Keratinocyte (primary cell): ENCODE measurements around the gene G6PD.

Experiments used
- EZH2 ChIP-seq: IDR thresholded peaks from one replicate; pipeline ENCODE4 v1.6.1; 2012; ENCODE audit warnings: inconsistent platforms, mild to moderate bottlenecking, low read length, moderate library complexity
- TF ChIP-seq, protein P1 (sequence below), 3 experiments: IDR thresholded peaks in 1 of 3; conservative IDR thresholded peaks in 1 of 3; optimal IDR thresholded peaks in 1 of 3; 2 replicates in 2 of 3; 3 replicates in 1 of 3; pipeline versions ENCODE3 to v1.5.1; 2011; ENCODE audit warnings: low read length in 3 of 3, mild to moderate bottlenecking in 3 of 3, moderate library complexity in 2 of 3, control low read depth in 1 of 3, inconsistent platforms in 1 of 3; ENCODE audit not compliant: insufficient read depth in 2 of 3; ENCODE audit errors: extremely low read depth in 1 of 3

DNA sequence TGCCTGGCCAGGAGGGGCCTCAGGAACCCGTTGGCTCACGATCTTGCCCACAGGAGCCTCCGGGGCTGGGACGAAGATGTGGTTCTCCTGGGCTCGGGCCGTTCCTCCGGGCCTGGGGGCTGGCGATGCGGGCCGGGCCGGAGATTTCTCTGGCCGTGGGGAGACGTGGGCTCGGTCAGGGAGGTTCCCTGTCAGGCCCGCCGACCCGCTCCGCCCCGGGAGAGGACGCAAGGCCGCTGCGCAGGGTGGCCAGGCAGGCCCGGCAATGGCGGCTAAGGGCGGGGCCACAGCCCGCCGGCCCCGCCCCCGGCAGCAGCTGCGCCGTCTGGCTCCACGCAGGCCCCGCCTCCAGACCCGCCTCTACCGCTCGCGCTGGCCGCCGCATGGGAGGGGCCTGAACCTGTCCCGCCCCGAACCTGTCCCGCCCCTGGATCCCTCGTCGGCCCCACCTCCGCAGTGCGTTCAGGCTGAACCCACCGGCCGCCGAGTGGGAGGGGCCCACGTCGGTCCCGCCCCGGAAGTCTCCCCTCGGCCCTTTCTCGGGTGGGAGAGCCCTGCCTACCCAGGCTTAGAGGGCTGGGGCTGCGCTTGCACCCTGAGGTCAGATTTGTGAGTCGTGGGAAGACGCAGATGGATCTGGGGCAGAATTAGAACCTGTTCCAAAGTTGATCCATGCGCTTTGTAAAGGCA lies 30.5 kb downstream of the G6PD start, which contains the start of gene FAM3A:
- TF ChIP-seq, protein P1, sequence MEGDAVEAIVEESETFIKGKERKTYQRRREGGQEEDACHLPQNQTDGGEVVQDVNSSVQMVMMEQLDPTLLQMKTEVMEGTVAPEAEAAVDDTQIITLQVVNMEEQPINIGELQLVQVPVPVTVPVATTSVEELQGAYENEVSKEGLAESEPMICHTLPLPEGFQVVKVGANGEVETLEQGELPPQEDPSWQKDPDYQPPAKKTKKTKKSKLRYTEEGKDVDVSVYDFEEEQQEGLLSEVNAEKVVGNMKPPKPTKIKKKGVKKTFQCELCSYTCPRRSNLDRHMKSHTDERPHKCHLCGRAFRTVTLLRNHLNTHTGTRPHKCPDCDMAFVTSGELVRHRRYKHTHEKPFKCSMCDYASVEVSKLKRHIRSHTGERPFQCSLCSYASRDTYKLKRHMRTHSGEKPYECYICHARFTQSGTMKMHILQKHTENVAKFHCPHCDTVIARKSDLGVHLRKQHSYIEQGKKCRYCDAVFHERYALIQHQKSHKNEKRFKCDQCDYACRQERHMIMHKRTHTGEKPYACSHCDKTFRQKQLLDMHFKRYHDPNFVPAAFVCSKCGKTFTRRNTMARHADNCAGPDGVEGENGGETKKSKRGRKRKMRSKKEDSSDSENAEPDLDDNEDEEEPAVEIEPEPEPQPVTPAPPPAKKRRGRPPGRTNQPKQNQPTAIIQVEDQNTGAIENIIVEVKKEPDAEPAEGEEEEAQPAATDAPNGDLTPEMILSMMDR (optimal IDR thresholded peaks at IDR 0.05 in 1 of 3, IDR thresholded peaks at IDR 0.05 in 1 of 3, conservative IDR thresholded peaks at IDR 0.05 in 1 of 3; ENCODE audit: extremely low read depth in 1 of 3, insufficient read depth in 2 of 3, low read length in 3 of 3): no peak
- no peak for TF ChIP-seq EZH2
